ENCODE data around the gene GALK2.
"Not testable (repeated sequence)": the region's sequence is repeated elsewhere in the genome, so short reads cannot be mapped to it uniquely, and the experiment has no call there.

GALK2 gene

GRCh38 chr15:49225572-49226281 lies 55.7 kb downstream of the GALK2 start:
- DNase-seq: peak; percentile 91

GRCh38 chr15:49227602-49228001 lies 57.6 kb downstream of the GALK2 start:
- no peak for DNase-seq

- DNase-seq: no peak
Measured at GRCh38 chr15:49229922-49230321, 59.9 kb downstream of the GALK2 start.

- no peak for DNase-seq
Measured at GRCh38 chr15:49232236-49232806, 62.3 kb downstream of the GALK2 start.

GRCh38 chr15:49235446-49236124 lies 65.5 kb downstream of the GALK2 start:
- peak; percentile 86 for DNase-seq

- DNase-seq: no peak
Measured at GRCh38 chr15:49236869-49237268, 66.8 kb downstream of the GALK2 start.

GRCh38 chr15:49238342-49238741 lies 68.3 kb downstream of the GALK2 start:
- DNase-seq: no peak

- DNase-seq: no peak
Measured at GRCh38 chr15:49239105-49239504, 69.1 kb downstream of the GALK2 start.

GRCh38 chr15:49242820-49243219 lies 72.8 kb downstream of the GALK2 start:
- DNase-seq: no peak

- no peak for DNase-seq
Measured at GRCh38 chr15:49247556-49248110, 77.6 kb downstream of the GALK2 start.

- DNase-seq: no peak
Measured at GRCh38 chr15:49248291-49248690, 78.2 kb downstream of the GALK2 start.

GRCh38 chr15:49255966-49256759 lies 86.1 kb downstream of the GALK2 start:
- no peak for DNase-seq

GRCh38 chr15:49265117-49265516 lies 95.1 kb downstream of the GALK2 start:
- DNase-seq: not testable (repeated sequence)

GRCh38 chr15:49265911-49266310 lies 95.9 kb downstream of the GALK2 start:
- DNase-seq: no peak

GRCh38 chr15:49270541-49271421 lies 100.7 kb downstream of the GALK2 start:
- DNase-seq: no peak

- peak; percentile 13 for DNase-seq
Measured at GRCh38 chr15:49273734-49274318, 103.8 kb downstream of the GALK2 start.

- DNase-seq: no peak
Measured at GRCh38 chr15:49278751-49279150, 108.7 kb downstream of the GALK2 start.

- DNase-seq: no peak
Measured at GRCh38 chr15:49279521-49280456, 109.7 kb downstream of the GALK2 start.

GRCh38 chr15:49282366-49282765 lies 112.3 kb downstream of the GALK2 start:
- DNase-seq: no peak

GRCh38 chr15:49286649-49287404 lies 116.8 kb downstream of the GALK2 start:
- no peak for DNase-seq

All from hematopoietic multipotent progenitor cell treated with erythropoietin and hydrocortisone succinate and interleukin-3 and kit ligand, for 6 days (in vitro differentiated cells).